ENCODE results near the gene SLC2A2.

DNA sequence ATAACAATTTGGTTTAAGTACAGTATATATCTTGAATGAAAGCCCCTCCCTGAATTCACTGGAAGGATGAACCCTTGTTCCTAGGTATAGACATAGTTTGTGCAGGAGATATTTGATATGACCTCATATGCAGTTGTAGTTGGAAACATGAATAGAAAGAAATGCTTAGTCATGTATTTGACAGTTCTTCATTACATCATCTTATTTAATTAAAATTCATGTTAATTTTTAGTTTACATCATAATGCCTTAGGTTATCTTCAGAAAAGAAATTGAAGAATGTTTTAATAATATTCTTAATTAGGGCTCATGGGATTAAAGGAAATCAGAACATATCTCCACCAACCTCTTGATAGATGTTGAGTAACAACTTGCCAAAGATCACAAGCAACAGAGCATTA lies 19.2 kb downstream of the SLC2A2 start:
- TF ChIP-seq EZH2phosphoT487 (IDR thresholded peaks at IDR 0.05; ENCODE audit: low read depth): no peak
- TF ChIP-seq, protein P1, sequence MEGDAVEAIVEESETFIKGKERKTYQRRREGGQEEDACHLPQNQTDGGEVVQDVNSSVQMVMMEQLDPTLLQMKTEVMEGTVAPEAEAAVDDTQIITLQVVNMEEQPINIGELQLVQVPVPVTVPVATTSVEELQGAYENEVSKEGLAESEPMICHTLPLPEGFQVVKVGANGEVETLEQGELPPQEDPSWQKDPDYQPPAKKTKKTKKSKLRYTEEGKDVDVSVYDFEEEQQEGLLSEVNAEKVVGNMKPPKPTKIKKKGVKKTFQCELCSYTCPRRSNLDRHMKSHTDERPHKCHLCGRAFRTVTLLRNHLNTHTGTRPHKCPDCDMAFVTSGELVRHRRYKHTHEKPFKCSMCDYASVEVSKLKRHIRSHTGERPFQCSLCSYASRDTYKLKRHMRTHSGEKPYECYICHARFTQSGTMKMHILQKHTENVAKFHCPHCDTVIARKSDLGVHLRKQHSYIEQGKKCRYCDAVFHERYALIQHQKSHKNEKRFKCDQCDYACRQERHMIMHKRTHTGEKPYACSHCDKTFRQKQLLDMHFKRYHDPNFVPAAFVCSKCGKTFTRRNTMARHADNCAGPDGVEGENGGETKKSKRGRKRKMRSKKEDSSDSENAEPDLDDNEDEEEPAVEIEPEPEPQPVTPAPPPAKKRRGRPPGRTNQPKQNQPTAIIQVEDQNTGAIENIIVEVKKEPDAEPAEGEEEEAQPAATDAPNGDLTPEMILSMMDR (IDR thresholded peaks at IDR 0.05; ENCODE audit: low read depth, low read length): no peak

Measured in OCI-LY3 (cell line).